Stimulated activated CD8-positive, alpha-beta memory T cell treated with anti-CD3 and anti-CD28 coated beads, Interleukin-12 subunit alpha, Interleukin-12 subunit beta, amount 100 ng/mL, for 24 hours (primary cell): ENCODE data around the gene BANK1.

ENCODE experiments used
- DNase-seq: peaks from one replicate; pipeline ENCODE4 v3.0.0-alpha.2; 2020; ENCODE audit errors: extremely low read depth

Gene BANK1

GRCh38 chr4:101813604-101814003 is 23.1 kb downstream of the BANK1 start:
- DNase-seq: no peak

DNA sequence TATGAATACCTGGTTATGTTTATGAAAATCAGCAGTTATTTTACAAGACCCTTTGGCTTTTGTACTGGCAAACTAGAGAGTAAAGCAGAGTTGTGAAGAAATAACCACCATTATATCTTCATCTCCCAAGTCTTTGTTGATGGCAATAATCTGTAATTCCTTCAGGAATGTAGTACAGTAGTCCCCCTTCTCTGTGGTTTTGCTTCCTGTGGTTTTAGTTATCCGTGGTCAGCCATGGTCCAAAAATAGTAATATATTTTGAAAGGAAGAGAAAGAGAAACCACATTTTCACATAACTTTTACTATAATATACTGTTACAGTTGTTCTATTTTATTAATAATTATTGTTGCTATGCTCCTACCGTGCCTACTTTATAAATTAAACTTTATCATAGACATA is 27.8 kb downstream of the BANK1 start:
- no peak for DNase-seq

DNA sequence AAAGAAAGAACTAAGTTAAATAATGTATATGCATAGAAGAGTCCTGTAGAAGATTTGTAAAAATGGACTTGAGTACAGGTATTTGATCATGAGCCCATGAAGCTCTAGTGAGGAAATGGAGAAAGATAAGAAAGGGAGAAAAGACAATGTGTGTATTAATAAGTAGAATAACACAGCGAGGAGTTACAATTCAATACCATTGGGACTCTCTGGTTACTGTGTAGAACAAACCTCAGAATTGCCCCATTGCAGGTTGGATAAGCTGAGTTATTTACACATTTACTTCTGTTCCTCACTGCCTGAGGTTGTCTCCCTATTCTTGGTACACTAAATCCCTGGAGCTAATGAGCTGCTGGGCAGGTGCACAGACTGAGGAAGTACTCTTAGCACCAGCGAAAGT is 33.3 kb downstream of the BANK1 start:
- DNase-seq: no peak

- DNase-seq: no peak
Observed at GRCh38 chr4:101824500-101824899, 34.0 kb downstream of the BANK1 start.

GRCh38 chr4:101825953-101826352 is 35.4 kb downstream of the BANK1 start:
- no peak for DNase-seq

DNA sequence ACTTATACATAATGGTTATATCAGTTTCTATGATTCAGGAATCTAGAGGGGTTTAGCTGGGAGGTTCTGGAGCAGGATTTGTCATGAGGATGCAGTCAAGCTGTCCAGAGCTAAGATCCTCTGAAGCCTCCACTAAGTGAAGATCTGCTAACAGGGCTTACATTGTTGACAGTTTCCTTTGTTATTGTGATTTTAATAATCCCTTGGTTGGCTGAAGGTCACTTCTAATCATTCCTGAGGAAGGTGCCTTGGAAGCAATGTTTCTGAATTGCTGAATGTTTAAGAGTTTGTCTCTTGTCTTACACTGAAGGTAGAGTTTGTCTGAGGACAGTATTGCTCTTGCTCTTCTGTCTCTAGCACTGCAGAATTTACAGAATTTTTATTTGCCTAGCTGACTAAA is 41.3 kb downstream of the BANK1 start:
- no peak for DNase-seq

GRCh38 chr4:101833480-101833879 is 43.0 kb downstream of the BANK1 start:
- no peak for DNase-seq

GRCh38 chr4:101835121-101835904 is 44.8 kb downstream of the BANK1 start:
- no peak for DNase-seq

DNA sequence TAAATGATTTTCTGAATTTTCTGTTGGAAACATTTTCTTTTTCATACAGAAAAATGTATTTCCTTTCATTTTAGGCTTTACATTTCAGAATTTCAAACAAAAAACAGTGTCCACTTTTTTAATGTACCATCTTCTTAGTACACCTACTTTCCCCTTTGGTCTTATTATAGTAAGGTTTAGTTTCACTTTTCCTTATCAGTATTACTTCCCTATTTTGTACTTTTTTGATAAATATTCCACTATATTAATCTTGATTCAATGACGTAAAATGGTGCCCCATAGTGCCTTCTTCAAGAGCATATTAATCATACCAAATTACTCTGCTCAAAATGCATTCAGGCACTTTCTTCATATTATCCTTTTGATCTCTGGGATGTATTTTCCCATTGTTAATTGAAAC is 52.5 kb downstream of the BANK1 start:
- no peak for DNase-seq

DNA sequence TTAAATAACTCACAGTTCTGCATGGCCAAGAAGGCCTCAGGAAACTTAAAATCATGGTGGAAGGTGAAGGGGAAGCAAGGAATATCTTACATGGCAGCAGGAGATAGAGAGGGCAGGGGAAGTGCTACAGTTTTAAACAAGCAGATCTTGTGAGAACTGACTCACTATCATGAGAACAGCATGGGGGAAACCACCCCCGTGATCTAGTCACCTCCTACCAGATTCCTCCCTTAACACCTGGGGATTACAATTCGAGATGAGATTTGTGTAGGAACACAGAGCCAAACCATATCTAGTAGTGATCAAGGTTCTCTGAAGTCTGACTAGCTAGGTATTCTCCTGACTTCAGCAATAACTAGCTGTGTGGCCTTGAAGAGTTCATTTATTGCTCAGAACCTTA is 56.0 kb downstream of the BANK1 start:
- DNase-seq: no peak

DNA sequence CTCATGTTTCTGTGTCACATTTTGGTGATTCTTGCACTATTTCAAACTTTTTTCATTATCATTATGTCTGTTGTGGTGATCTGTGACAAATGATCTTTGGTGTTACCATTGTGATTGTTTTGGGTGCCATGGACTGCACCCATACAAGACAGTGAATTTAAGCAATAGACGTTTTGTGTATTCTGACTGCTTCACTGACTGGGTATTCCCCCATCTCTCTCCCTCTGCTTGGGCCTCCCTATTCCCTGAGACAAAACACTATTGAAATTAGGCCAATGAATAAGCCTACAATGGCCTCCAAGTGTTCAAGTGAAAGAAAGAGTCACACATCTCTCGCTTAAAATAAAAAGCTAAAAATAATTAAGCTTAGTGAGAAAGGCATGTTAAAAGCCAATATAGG is 60.2 kb downstream of the BANK1 start:
- DNase-seq: no peak

DNA sequence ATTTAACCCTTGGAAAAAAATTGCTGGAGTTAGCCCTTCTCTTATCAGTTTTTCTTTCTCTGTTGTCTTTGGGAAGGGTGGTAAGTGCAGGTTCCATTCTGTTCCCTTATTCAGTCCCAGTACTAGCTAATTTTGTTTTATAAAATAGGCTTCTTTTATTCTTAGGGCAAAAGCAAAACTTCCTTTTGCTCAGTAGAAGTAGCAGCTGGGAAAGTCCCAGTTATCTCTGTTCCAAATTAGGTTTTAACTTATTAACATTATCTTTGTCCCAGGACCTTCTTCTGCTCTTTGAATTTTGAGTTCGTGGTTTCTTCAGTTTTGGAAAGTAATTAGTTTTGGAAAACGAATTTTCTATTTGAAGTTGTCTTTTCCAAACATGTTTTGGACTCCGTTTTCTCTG is 61.1 kb downstream of the BANK1 start:
- DNase-seq: no peak

DNA sequence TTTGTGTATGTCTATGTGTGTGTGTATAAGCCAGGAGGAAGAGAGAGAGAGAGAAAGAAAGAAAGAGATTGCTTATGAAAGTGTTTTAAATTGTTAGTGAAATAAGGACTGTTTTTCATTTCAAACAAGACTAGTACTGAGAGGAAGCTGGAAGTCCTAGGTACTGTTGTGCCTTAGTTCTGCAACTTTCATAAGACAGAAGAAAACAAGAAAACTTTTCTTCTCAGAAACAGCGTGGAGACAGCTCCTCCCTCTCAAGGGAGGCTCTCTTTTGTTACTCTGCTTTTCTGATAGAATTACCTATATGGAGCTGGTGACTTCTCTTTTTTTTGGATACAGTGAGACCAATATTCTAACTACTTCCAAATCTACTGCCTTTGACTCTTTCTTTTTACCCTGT is 62.5 kb downstream of the BANK1 start:
- no peak for DNase-seq

- no peak for DNase-seq
Observed at GRCh38 chr4:101853691-101854090, 63.2 kb downstream of the BANK1 start.

GRCh38 chr4:101855239-101855638 is 64.7 kb downstream of the BANK1 start:
- no peak for DNase-seq

DNA sequence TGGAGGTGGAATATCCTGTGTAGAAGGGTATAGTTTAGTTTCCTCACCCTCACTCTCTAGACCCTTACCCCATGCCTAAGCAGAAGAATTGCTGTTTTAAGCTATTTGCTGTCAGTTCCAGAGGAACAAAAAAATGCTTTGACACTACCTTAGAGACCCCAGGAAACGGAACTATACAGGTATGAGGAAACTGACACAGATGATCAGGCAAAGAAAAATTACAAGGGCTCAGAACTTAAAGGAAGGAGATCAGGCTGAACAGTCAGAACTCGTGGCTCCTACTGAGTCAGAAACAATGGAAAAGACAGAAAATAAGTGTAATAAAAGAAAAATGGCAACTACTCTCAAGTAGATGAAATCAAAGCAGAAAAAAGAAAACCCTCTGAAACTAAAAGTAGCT is 65.6 kb downstream of the BANK1 start:
- DNase-seq: no peak

GRCh38 chr4:101857176-101857575 is 66.6 kb downstream of the BANK1 start:
- no peak for DNase-seq

GRCh38 chr4:101858641-101859040 is 68.1 kb downstream of the BANK1 start:
- DNase-seq: no peak

GRCh38 chr4:101862595-101862994 is 72.1 kb downstream of the BANK1 start:
- DNase-seq: no peak

- DNase-seq: no peak
Observed at GRCh38 chr4:101864660-101865059, 74.1 kb downstream of the BANK1 start.

DNA sequence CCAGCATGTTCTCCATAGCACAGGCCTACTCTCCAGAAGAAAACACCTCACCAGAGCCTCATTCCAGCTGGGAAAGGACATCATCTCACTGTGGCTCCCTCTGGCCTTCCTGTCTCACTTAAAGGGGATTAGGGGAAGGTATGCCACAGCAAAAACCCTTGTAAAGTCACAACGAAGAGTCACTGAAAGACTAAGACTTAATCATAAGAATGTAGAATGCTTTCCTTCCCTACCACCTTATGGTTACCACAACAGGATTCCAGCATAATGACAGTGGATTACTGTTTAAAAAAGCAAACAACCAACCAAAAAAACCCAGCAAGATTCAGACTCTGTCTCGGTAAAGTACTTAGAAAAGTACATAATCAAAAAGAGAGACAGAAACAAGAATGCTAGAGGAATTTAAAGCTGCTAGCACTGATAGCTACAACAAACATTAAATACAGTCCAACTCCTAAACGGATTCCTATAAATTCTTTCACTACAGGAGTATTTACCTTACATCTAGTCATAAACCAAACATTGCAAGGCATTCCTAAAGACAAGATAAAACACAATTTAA is 75.1 kb downstream of the BANK1 start:
- DNase-seq: no peak

- no peak for DNase-seq
Observed at GRCh38 chr4:101870874-101871273, 80.3 kb downstream of the BANK1 start.

- DNase-seq: no peak
Observed at GRCh38 chr4:101871962-101872676, 81.6 kb downstream of the BANK1 start.
